Mesendoderm (in vitro differentiated cells): Measurements from ENCODE around the gene SELENOT.
"Not testable (repeated sequence)": the region's sequence is repeated elsewhere in the genome, so short reads cannot be mapped to it uniquely, and the experiment has no call there.

Experiments used
- DNase-seq: peaks from one replicate; pipeline ENCODE4 v3.0.0; 2013
- H2AK5ac ChIP-seq: 2 replicates; pipeline ENCODE4 v1.6.1; 2013; ENCODE audit warnings: low read length, inconsistent platforms
- H2BK120ac ChIP-seq: 2 replicates; pipeline ENCODE4 v1.6.1; 2013; ENCODE audit warnings: low read depth, mild to moderate bottlenecking, low read length, moderate library complexity, mixed read lengths
- H2BK15ac ChIP-seq: replicated peaks from 2 replicates; pipeline ENCODE4 v1.6.1; 2013; ENCODE audit warnings: low read depth, mild to moderate bottlenecking, moderate library complexity
- H2BK5ac ChIP-seq: 2 replicates; pipeline ENCODE4 v1.6.1; 2013; ENCODE audit warnings: low read length, inconsistent platforms
- H3K18ac ChIP-seq: 2 replicates; pipeline ENCODE4 v1.6.1; 2013; ENCODE audit warnings: mild to moderate bottlenecking, low read length, mixed read lengths
- H3K23ac ChIP-seq: one replicate; pipeline ENCODE4 v1.6.1; 2013; ENCODE audit warnings: low read length
- H3K27ac ChIP-seq: 2 replicates; pipeline ENCODE4 v1.5.1; 2013; ENCODE audit warnings: low read depth, mild to moderate bottlenecking, inconsistent platforms, low read length, moderate library complexity
- H3K27me3 ChIP-seq: 2 replicates; pipeline ENCODE4 v1.6.1; 2013; ENCODE audit warnings: low read length, control low read depth, mild to moderate bottlenecking, inconsistent platforms; ENCODE audit not compliant: insufficient read depth, poor library complexity
- H3K36me3 ChIP-seq: 2 replicates; pipeline ENCODE4 v1.6.1; 2013; ENCODE audit warnings: low read length, inconsistent platforms; ENCODE audit not compliant: control insufficient read depth, insufficient read depth
- H3K4ac ChIP-seq: one replicate; pipeline ENCODE4 v1.6.1; 2013; ENCODE audit warnings: low read depth, mild to moderate bottlenecking, low read length, moderate library complexity
- H3K4me1 ChIP-seq: 2 replicates; pipeline ENCODE4 v1.6.1; 2013; ENCODE audit warnings: low read depth, low read length, inconsistent platforms; ENCODE audit not compliant: control insufficient read depth
- H3K4me2 ChIP-seq: 2 replicates; pipeline ENCODE4 v1.6.1; 2013; ENCODE audit warnings: low read length
- H3K4me3 ChIP-seq: 2 replicates; pipeline ENCODE4 v1.5.1; 2013; ENCODE audit warnings: mild to moderate bottlenecking, low read length
- H3K56ac ChIP-seq: one replicate; pipeline ENCODE4 v1.6.1; 2013; ENCODE audit warnings: low read length
- H3K79me1 ChIP-seq: 2 replicates; pipeline ENCODE4 v1.6.1; 2013; ENCODE audit warnings: low read length, inconsistent platforms
- H3K79me2 ChIP-seq: 2 replicates; pipeline ENCODE4 v1.6.1; 2013; ENCODE audit warnings: mild to moderate bottlenecking, low read length; ENCODE audit not compliant: control insufficient read depth, insufficient read depth
- H3K9ac ChIP-seq: 2 replicates; pipeline ENCODE4 v1.6.1; 2013; ENCODE audit warnings: low read length, inconsistent platforms
- H4K5ac ChIP-seq: one replicate; pipeline ENCODE4 v1.6.1; 2013; ENCODE audit warnings: low read length
- H4K8ac ChIP-seq: one replicate; pipeline ENCODE4 v1.6.1; 2013; ENCODE audit warnings: low read depth, mild to moderate bottlenecking, control low read depth, low read length, moderate library complexity
- WGBS: extraction: QIAGEN DNeasy Blood & Tissue Kit; methylation state at CpG from one replicate; pipeline ENCODE4 v1.1.7; 2013; ENCODE audit warnings: low lambda C conversion rate, missing lambda C conversion rate; ENCODE audit not compliant: insufficient coverage; ENCODE audit errors: extremely low coverage; 5-methylcytosine and 5-hydroxymethylcytosine counted together

The SELENOT gene

DNA sequence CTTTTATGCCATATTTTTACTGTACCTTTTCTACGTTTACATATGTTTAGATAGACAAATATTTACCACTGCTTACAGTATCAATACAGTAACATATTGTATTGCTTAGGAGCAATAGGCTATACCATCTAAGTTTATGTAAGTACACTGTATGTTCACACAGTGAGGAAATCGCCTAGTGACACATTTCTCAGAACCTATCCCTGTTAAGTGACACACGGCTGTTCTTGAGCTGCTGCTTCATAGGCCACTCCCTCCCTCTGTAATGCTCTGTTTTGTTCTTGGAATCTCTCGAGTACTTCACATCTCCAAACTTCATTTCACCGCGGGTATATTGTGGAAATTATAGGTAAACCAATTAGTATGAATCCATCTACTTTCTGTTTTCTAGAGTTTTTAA, 13.4 kb upstream of the SELENOT start:
- no peak overlapping the region for H3K4ac ChIP-seq
- no peak overlapping the region for H3K9ac ChIP-seq
- no peak overlapping the region for H3K23ac ChIP-seq
- H2BK5ac ChIP-seq: no peak overlapping the region
- no CpG with 5 or more reads among the region's 6 CpGs for WGBS
- H2BK15ac ChIP-seq: no peak overlapping the region
- no peaks in the 10 kb centered on the region for H3K79me1 ChIP-seq
- no peak overlapping the region for H2AK5ac ChIP-seq
- no peak overlapping the region for H2BK120ac ChIP-seq
- H3K27me3 ChIP-seq: no peaks in the 10 kb centered on the region
- H3K36me3 ChIP-seq: peaks cover 2% of the 10 kb centered on the region
- no peak overlapping the region for H3K4me3 ChIP-seq
- H3K4me1 ChIP-seq: no peaks in the 10 kb centered on the region
- no peak overlapping the region for H3K4me2 ChIP-seq
- no peak for DNase-seq
- no peak overlapping the region for H4K8ac ChIP-seq
- H3K56ac ChIP-seq: no peak overlapping the region
- H4K5ac ChIP-seq: no peak overlapping the region
- H3K18ac ChIP-seq: no peak overlapping the region
- H3K79me2 ChIP-seq: no peaks in the 10 kb centered on the region
- H3K27ac ChIP-seq: no peak overlapping the region

DNA sequence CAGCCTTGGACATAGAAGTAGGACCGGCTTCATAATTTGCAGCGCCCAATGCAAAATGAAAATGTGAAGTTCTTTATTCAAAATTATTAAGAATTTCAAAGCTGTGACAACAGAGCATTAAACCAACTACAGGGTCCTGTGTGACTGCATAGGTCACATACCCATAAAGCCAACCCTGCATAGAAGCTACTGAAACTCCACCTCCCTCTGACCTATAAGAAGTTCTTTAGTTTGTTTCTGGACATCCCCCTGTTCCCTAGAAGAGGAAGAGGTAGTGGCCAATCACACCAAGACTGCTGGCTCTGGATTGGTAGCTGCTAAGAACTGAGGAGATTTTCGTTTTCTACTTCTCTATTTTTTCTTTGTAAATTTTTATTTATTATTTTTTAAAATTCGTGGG, 9.0 kb upstream of the SELENOT start:
- H3K4ac ChIP-seq: no peak overlapping the region
- no peaks in the 10 kb centered on the region for H3K36me3 ChIP-seq
- H3K27ac ChIP-seq: no peak overlapping the region
- no peak overlapping the region for H3K56ac ChIP-seq
- H3K18ac ChIP-seq: no peak overlapping the region
- no peak overlapping the region for H2BK5ac ChIP-seq
- H3K23ac ChIP-seq: no peak overlapping the region
- no peaks in the 10 kb centered on the region for H3K79me1 ChIP-seq
- no peak overlapping the region for H3K4me3 ChIP-seq
- H2BK120ac ChIP-seq: no peak overlapping the region
- H3K27me3 ChIP-seq: no peaks in the 10 kb centered on the region
- H4K8ac ChIP-seq: peak overlapping the region; percentile 56
- no CpG with 5 or more reads among the region's 4 CpGs for WGBS
- no peak overlapping the region for H2BK15ac ChIP-seq
- no peaks in the 10 kb centered on the region for H3K79me2 ChIP-seq
- H3K4me2 ChIP-seq: no peak overlapping the region
- H3K4me1 ChIP-seq: peaks cover 3% of the 10 kb centered on the region
- no peak overlapping the region for H3K9ac ChIP-seq
- DNase-seq: no peak
- H2AK5ac ChIP-seq: no peak overlapping the region
- H4K5ac ChIP-seq: no peak overlapping the region

DNA sequence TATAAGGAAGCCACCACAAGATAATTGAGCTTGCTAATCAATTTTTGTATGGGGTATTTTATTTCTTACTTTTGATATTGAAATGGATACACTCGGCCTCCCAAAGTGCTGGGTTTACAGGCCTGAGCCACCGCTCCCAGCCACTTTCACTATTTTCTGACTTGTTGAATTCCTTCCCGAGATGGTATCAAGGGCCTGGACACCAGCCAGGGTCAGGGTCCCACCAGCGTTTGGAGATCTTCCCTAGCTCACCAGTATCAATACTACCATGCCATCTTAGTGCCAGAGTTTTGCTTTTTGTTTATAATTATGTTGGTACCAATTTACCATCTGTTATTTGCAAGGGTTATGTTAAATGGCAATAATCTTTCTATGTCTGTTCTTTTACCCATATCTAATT, 5.5 kb upstream of the SELENOT start:
- Histone ChIP-seq H2BK15ac (no peak overlapping the region), H2BK120ac (no peak overlapping the region), H3K4me3 (no peak overlapping the region), H2AK5ac (no peak overlapping the region), H4K8ac (no peak overlapping the region), H3K36me3 (no peaks in the 10 kb centered on the region), H2BK5ac (no peak overlapping the region), H3K27me3 (no peaks in the 10 kb centered on the region), H4K5ac (no peak overlapping the region), H3K9ac (no peak overlapping the region), H3K79me2 (no peaks in the 10 kb centered on the region), H3K56ac (no peak overlapping the region), H3K79me1 (no peaks in the 10 kb centered on the region), H3K4me2 (no peak overlapping the region), H3K18ac (no peak overlapping the region), H3K4ac (no peak overlapping the region), H3K4me1 (peaks cover 5% of the 10 kb centered on the region), H3K27ac (no peak overlapping the region), H3K23ac (no peak overlapping the region)
- no peak for DNase-seq
- WGBS: no CpG with 5 or more reads among the region's 4 CpGs

DNA sequence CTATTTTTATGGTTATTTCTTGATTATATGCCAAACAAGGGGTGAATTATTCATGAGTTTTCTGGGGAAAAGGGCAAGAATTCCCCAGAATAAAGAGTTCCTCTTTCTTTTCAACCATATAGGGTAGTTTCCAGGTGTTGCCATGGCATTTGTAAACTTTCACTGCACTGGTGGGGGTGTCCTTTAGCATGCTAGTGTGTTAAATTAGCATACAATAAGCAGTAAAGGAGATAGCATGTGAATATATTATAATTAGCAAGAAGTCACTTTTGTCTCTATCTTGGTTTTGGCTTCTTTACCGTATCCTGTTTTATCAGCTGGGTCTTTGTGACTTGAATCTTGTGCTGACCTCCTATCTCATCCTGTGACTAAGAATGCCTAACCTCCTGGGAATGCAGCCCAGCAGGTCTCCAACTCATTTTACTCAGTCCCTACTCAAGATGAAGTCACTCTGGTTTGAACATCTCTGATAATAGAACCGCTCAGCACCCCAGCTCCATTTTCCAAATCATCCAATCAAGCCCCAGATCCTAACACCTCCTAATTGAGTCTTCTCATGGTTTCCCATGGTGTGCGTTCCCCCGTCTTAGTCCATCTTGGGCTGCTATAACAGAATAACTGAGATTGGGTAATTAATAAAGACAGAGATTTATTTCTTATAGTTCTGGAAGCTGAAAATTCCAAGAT, 3.4 kb upstream of the SELENOT start:
- Histone ChIP-seq H3K27ac (peak overlapping the region; percentile 52), H2BK5ac (no peak overlapping the region)

DNA sequence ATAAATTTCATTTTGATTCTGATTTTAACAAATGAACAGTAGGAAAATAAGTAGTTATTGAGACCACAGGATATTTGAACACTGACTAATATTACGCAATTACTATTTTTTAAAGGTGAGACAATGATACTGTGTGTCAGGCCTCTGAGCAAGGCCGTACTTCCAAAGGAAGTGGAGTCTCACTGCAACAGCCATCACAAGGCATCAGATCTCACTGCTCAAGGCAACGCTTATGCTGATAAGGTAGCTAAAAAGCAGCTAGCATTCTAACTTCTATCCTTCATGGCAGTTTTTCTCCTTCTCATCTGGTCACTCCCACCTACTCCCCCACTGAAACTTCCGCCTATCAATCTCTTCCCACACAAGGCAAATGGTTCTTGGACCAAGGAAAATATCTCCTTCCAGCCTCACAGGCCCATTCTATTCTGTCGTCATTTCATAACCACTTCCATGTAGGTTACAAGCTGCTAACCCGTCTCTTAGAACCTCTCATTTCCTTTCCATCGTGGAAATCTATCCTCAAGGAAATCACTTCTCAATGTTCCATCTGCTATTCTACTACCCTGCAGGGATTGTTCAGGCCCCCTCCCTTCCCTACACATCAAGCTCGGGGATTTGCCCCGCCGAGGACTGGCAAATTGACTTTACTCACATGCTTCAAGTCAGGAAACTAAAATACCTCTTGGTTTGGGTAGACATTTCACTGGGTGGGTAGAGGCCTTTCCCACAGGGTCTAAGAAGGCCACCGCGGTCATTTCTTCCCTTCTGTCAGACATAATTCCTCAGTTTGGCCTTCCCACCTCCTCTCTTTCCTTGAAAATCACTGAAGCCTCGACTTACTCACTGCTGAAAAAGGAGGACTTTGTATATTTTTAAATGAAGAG, 2.2 kb upstream of the SELENOT start:
- H3K9ac ChIP-seq, H3K36me3 ChIP-seq, H3K79me1 ChIP-seq, H3K4me3 ChIP-seq, H3K4me1 ChIP-seq, H3K23ac ChIP-seq, H4K5ac ChIP-seq, H3K27me3 ChIP-seq, H2AK5ac ChIP-seq, H3K4me2 ChIP-seq, H3K4ac ChIP-seq: not testable (repeated sequence)
- Histone ChIP-seq H2BK120ac (peak overlapping the region; percentile 61), H4K8ac (peak overlapping the region; percentile 56), H3K79me2 (peaks cover 13% of the 10 kb centered on the region), H3K56ac (peak overlapping the region; percentile 40), H2BK15ac (peak overlapping the region; percentile 74), H3K27ac (peak overlapping the region; percentile 49), H3K18ac (peak overlapping the region; percentile 75), H2BK5ac (peak overlapping the region; percentile 70)
- no CpG with 5 or more reads among the region's 13 CpGs for WGBS
- peak; percentile 64 for DNase-seq

More for the DNA sequence above, 3.4 kb upstream of the SELENOT start:
- Histone ChIP-seq H3K18ac (peak overlapping the region; percentile 76), H3K79me1 (peaks cover 6% of the 10 kb centered on the region), H2BK120ac (peak overlapping the region; percentile 67), H3K27me3 (no peaks in the 10 kb centered on the region), H3K36me3 (no peaks in the 10 kb centered on the region), H2AK5ac (no peak overlapping the region), H3K4me1 (peaks cover 5% of the 10 kb centered on the region), H3K56ac (peak overlapping the region; percentile 49), H3K4me2 (no peak overlapping the region), H4K8ac (no peak overlapping the region), H2BK15ac (no peak overlapping the region), H4K5ac (no peak overlapping the region), H3K4ac (no peak overlapping the region), H3K23ac (no peak overlapping the region), H3K79me2 (peaks cover 11% of the 10 kb centered on the region), H3K4me3 (no peak overlapping the region), H3K9ac (no peak overlapping the region)
- no CpG with 5 or more reads among the region's 4 CpGs for WGBS
- peak; percentile 97 for DNase-seq
